GM12878 (cell line): ENCODE results near the gene NAV3. TPM values are rescaled to one million over a fixed set of nuclear protein-coding genes. Genes with fewer than 3 reads are reported as not detected.

ENCODE experiments used
- ATAC-seq: fragments of 200-7000 bp; cut with Tn5 transposase; 3 replicates; pipeline ENCODE4 v1.9.1; 2020; ENCODE audit warnings: mild to moderate bottlenecking, moderate library complexity
- BruUV-seq: library from RNA; stranded (reverse); fragments of 400-500 nt; replicated peaks from 2 replicates; lab custom pipeline; 2021; lab: Mats Ljungman, UMichigan
- CTCF ChIA-PET: fragments of 300-600 bp; sonication (Branson Sonifier 250); formaldehyde crosslinking; extraction: SDS; loops from one replicate; lab custom pipeline; 2021; ENCODE audit warnings: inconsistent platforms; lab: Yijun Ruan, JAX
- POLR2A ChIA-PET: fragments of 350-600 bp; formaldehyde crosslinking; extraction: SDS; loops from one replicate; lab custom pipeline; 2021; ENCODE audit warnings: inconsistent platforms; lab: Charles Lee
- RAD21 ChIA-PET: fragments of 300-600 bp; sonication (Branson Sonifier 250); formaldehyde crosslinking; loops from one replicate; lab custom pipeline; 2023; ENCODE audit warnings: antibody characterized with exemption; ENCODE audit not compliant: unreplicated experiment; lab: Charles Lee
- SMC1A ChIA-PET: fragments of 300-600 bp; sonication (Branson Sonifier 250); formaldehyde crosslinking; loops from one replicate; lab custom pipeline; 2023; ENCODE audit not compliant: unreplicated experiment, uncharacterized antibody; lab: Charles Lee
- DNase-seq: peaks from one replicate; pipeline ENCODE4 v3.0.0-alpha.2; 2011; ENCODE audit warnings: low read depth, low spot score
- FAIRE-seq: peaks from 3 replicates; lab custom pipeline; 2011; peaks lifted over from hg19 to GRCh38; lab: Jason Lieb, UNC
- H2AFZ ChIP-seq: 2 replicates; pipeline ENCODE4 v1.6.0; 2011; ENCODE audit warnings: low read depth, low read length, control low read depth; ENCODE audit not compliant: control insufficient read depth
- H3K27ac ChIP-seq: 2 replicates; pipeline ENCODE4 v1.5.1; 2011; ENCODE audit warnings: control low read depth; ENCODE audit not compliant: control insufficient read depth, insufficient read depth
- H3K27me3 ChIP-seq, 2 experiments: replicated peaks in 1 of 2; 2 replicates each; pipeline versions ENCODE4 v1.6.0 to v1.6.1; 2011; ENCODE audit warnings: low read length in 1 of 2; ENCODE audit not compliant: control insufficient read depth in 2 of 2, insufficient read depth in 2 of 2
- H3K36me3 ChIP-seq, 2 experiments: 2 replicates each; pipeline ENCODE4 v1.5.1; 2011; ENCODE audit warnings: low read length in 1 of 2; ENCODE audit not compliant: control insufficient read depth in 2 of 2, insufficient read depth in 2 of 2
- H3K4me1 ChIP-seq: 2 replicates; pipeline ENCODE4 v1.6.1; 2011; ENCODE audit warnings: mild to moderate bottlenecking, low read length, moderate library complexity, mixed read lengths; ENCODE audit not compliant: control insufficient read depth, insufficient read depth
- H3K4me2 ChIP-seq: 2 replicates; pipeline ENCODE4 v1.6.0; 2011; ENCODE audit warnings: control low read depth; ENCODE audit not compliant: control insufficient read depth, insufficient read depth
- H3K4me3 ChIP-seq: fragments of 200-600 bp; sonication (generic); 2 replicates; pipeline ENCODE4 v1.5.1; 2016
- H3K79me2 ChIP-seq: 2 replicates; pipeline ENCODE4 v1.6.0; 2011; ENCODE audit warnings: low read length; ENCODE audit not compliant: control insufficient read depth, insufficient read depth
- H3K9ac ChIP-seq: 2 replicates; pipeline ENCODE4 v1.8.0; 2011; ENCODE audit warnings: low read length, control low read depth, mixed read lengths; ENCODE audit not compliant: control insufficient read depth, insufficient read depth
- H3K9me3 ChIP-seq: replicated peaks from 3 replicates; pipeline ENCODE4 v1.5.1; 2011; ENCODE audit warnings: mild to moderate bottlenecking, low read length; ENCODE audit not compliant: control insufficient read depth, insufficient read depth
- H4K20me1 ChIP-seq: 2 replicates; pipeline ENCODE4 v1.6.0; 2011; ENCODE audit not compliant: control insufficient read depth, insufficient read depth
- ATF7 ChIP-seq: fragments of 450-650 bp; IDR thresholded peaks from 2 replicates; pipeline ENCODE4 v1.6.1; 2016; ENCODE audit warnings: low read depth, mild to moderate bottlenecking
- CHD1 ChIP-seq: IDR thresholded peaks from 2 replicates; pipeline ENCODE4 v1.6.1; 2012; ENCODE audit warnings: low read depth, low read length, improper control_type of control experiment
- CREM ChIP-seq: IDR thresholded peaks from 2 replicates; pipeline ENCODE4 v1.6.1; 2014; ENCODE audit warnings: antibody characterized with exemption, low read depth
- ETV6 ChIP-seq, 2 experiments: fragments of 450-650 bp in 1 of 2; IDR thresholded peaks in 1 of 2; conservative IDR thresholded peaks in 1 of 2; 2 replicates each; pipeline ENCODE4 v1.6.1; 2014; ENCODE audit warnings: antibody characterized with exemption in 1 of 2, borderline replicate concordance in 1 of 2, low read depth in 1 of 2, mild to moderate bottlenecking in 1 of 2, moderate library complexity in 1 of 2
- IRF4 ChIP-seq: IDR thresholded peaks from 2 replicates; pipeline ENCODE4 v1.6.1; 2011; ENCODE audit warnings: low read depth, low read length
- NFXL1 ChIP-seq: fragments of 450-650 bp; IDR thresholded peaks from 2 replicates; pipeline ENCODE4 v1.6.1; 2017; ENCODE audit warnings: antibody characterized with exemption, mild to moderate bottlenecking, borderline replicate concordance
- NFYB ChIP-seq: IDR thresholded peaks from 2 replicates; pipeline ENCODE4 v1.6.1; 2011; ENCODE audit warnings: low read depth, mild to moderate bottlenecking, low read length, improper control_type of control experiment, moderate library complexity; ENCODE audit not compliant: insufficient read depth
- POLR2A ChIP-seq: IDR thresholded peaks from 2 replicates; pipeline ENCODE4 v1.6.1; 2011; ENCODE audit warnings: low read depth, mild to moderate bottlenecking, low read length
- SIX5 ChIP-seq: IDR thresholded peaks from 2 replicates; pipeline ENCODE4 v1.6.1; 2011; ENCODE audit warnings: mild to moderate bottlenecking, low read depth, low read length, moderate library complexity; ENCODE audit not compliant: severe bottlenecking
- SP1 ChIP-seq: IDR thresholded peaks from one replicate; pipeline ENCODE4 v1.6.1; 2011; ENCODE audit warnings: low read depth, low read length
- STAT1 ChIP-seq: fragments of 450-650 bp; conservative IDR thresholded peaks from 2 replicates; pipeline ENCODE4 v1.6.1; 2014; ENCODE audit warnings: antibody characterized with exemption, mild to moderate bottlenecking
- SUPT20H ChIP-seq: IDR thresholded peaks from 2 replicates; pipeline ENCODE4 v1.6.1; 2011; ENCODE audit warnings: low read depth, mild to moderate bottlenecking, low read length, moderate library complexity, borderline replicate concordance; ENCODE audit not compliant: control insufficient read depth
- TCF7 ChIP-seq: IDR thresholded peaks from 2 replicates; pipeline ENCODE4 v1.6.1; 2014; ENCODE audit warnings: antibody characterized with exemption, borderline replicate concordance
- WRNIP1 ChIP-seq: IDR thresholded peaks from 2 replicates; pipeline ENCODE4 v1.6.1; 2011; ENCODE audit warnings: low read depth, low read length, improper control_type of control experiment, borderline replicate concordance
- YBX1 ChIP-seq: fragments of 450-650 bp; IDR thresholded peaks from 2 replicates; pipeline ENCODE4 v1.6.1; 2016; ENCODE audit warnings: antibody characterized with exemption
- ZBED1 ChIP-seq: IDR thresholded peaks from 2 replicates; pipeline ENCODE4 v1.6.1; 2016; ENCODE audit warnings: borderline replicate concordance
- WGBS: methylation state at CpG from one replicate; pipeline ENCODE4 v1.1.6; 2016; ENCODE audit warnings: low lambda C conversion rate; ENCODE audit not compliant: insufficient replicate concordance, insufficient coverage; ENCODE audit errors: missing lambda C conversion rate; 5-methylcytosine and 5-hydroxymethylcytosine counted together
- in situ Hi-C: fragments of 300-500 bp; cut with MboI; formaldehyde crosslinking; loops from 9 replicates; pipeline ENCODE4 v1.14.3; 2018; ENCODE audit warnings: mixed read lengths
- intact Hi-C: fragments of 100-400 bp; cut with micrococcal nuclease; formaldehyde crosslinking; loops from one replicate; pipeline ENCODE4 v1.14.2; 2022; ENCODE audit not compliant: unreplicated experiment
- polyA plus RNA-seq, 11 experiments: library from polyadenylated mRNA; depleted of rRNA in 4 of 11; unstranded in 6 of 11; stranded (reverse) in 5 of 11; fragments of >200 nt; fragmentation: Nextera tagmentation in 4 of 11; fragmentation: Illumina TruSeq in 1 of 11; extraction: Ambion mirVana in 4 of 11; extraction: Trizol in 1 of 11; gene quantifications; 1 replicate in 1 of 11; 2 replicates in 10 of 11; pipeline versions ENCODE4 v1.2.1 to v1.2.3, GENCODE V29; 2011 to 2016; ENCODE audit warnings: inconsistent platforms in 2 of 11, missing spikeins in 2 of 11, low read depth in 1 of 11
- total RNA-seq, 4 experiments: library from RNA; depleted of rRNA in 3 of 4; stranded (reverse); fragments of >200 nt in 3 of 4; fragmentation: Illumina TruSeq in 1 of 4; extraction: Trizol in 1 of 4; gene quantifications; 2 replicates each; pipeline versions ENCODE4 v1.2.1 to v1.2.3, GENCODE V29; 2013 to 2021
- TF ChIP-seq, protein P1 (sequence below): fragments of 450-650 bp; IDR thresholded peaks from 2 replicates; pipeline ENCODE4 v1.6.1; 2017; ENCODE audit warnings: mild to moderate bottlenecking, moderate library complexity
- TF ChIP-seq, protein P2 (sequence below): IDR thresholded peaks from 2 replicates; pipeline ENCODE4 v1.6.1; 2011; ENCODE audit warnings: low read depth, mild to moderate bottlenecking, low read length, moderate library complexity, borderline replicate concordance; ENCODE audit errors: extremely low read depth
- TF ChIP-seq, protein P3 (sequence below): fragments of 450-650 bp; IDR thresholded peaks from 2 replicates; pipeline ENCODE4 v1.6.1; 2017; ENCODE audit warnings: mild to moderate bottlenecking

NAV3 gene
- total and polyA plus RNA-seq, 10 of the 15 experiments (the other 5 are each of a cell fraction or from before 2014, with no cell fraction given), result 0.05 to 0.51 (median 0.22) TPM; not detected in 1

DNA sequence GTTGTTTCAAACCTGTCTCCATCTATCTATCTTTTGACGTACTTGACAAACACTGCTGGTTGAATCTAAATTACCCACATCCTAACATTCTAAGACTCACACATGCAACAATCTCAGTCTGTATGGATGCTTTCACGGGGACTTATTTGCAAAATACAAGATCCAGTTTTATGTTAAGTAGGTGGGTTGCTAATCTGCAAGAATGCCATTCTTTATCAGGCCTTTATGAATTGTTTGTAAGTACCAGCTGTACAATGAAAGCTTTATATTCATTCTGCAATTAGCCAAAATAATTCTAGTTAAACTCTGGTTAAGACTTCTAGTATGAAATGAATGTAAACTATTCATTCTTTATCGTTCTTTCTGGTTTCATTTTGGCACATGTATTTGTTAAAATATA, 135.1 kb downstream of the NAV3 start:
- Histone ChIP-seq H3K27ac (no peak overlapping the region), H3K9me3 (no peaks in the 10 kb centered on the region), H3K9ac (no peak overlapping the region), H4K20me1 (no peaks in the 10 kb centered on the region), H3K27me3 (no peaks in the 10 kb centered on the region), H2AFZ (no peak overlapping the region), H3K4me1 (no peaks in the 10 kb centered on the region), H3K36me3 (no peaks in the 10 kb centered on the region), H3K4me2 (no peak overlapping the region), H3K4me3 (no peak overlapping the region), H3K79me2 (no peaks in the 10 kb centered on the region)
- DNase-seq (no peak), FAIRE-seq (no peak), ATAC-seq (no peak)
- 30% methylated on average over 3 of the region's 3 CpGs for WGBS
- POLR2A ChIA-PET, result no interaction called here
- CTCF ChIA-PET, result no interaction called here
- in situ Hi-C loops (no loop called here), intact Hi-C loops (no loop called here)
- SMC1A ChIA-PET, result no interaction called here
- TF ChIP-seq CHD1, result no peak
- TF ChIP-seq ATF7, result no peak
- no peak for TF ChIP-seq CREM
- TF ChIP-seq, protein P1, sequence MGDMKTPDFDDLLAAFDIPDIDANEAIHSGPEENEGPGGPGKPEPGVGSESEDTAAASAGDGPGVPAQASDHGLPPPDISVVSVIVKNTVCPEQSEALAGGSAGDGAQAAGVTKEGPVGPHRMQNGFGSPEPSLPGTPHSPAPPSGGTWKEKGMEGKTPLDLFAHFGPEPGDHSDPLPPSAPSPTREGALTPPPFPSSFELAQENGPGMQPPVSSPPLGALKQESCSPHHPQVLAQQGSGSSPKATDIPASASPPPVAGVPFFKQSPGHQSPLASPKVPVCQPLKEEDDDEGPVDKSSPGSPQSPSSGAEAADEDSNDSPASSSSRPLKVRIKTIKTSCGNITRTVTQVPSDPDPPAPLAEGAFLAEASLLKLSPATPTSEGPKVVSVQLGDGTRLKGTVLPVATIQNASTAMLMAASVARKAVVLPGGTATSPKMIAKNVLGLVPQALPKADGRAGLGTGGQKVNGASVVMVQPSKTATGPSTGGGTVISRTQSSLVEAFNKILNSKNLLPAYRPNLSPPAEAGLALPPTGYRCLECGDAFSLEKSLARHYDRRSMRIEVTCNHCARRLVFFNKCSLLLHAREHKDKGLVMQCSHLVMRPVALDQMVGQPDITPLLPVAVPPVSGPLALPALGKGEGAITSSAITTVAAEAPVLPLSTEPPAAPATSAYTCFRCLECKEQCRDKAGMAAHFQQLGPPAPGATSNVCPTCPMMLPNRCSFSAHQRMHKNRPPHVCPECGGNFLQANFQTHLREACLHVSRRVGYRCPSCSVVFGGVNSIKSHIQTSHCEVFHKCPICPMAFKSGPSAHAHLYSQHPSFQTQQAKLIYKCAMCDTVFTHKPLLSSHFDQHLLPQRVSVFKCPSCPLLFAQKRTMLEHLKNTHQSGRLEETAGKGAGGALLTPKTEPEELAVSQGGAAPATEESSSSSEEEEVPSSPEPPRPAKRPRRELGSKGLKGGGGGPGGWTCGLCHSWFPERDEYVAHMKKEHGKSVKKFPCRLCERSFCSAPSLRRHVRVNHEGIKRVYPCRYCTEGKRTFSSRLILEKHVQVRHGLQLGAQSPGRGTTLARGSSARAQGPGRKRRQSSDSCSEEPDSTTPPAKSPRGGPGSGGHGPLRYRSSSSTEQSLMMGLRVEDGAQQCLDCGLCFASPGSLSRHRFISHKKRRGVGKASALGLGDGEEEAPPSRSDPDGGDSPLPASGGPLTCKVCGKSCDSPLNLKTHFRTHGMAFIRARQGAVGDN, result no peak
- TF ChIP-seq, protein P2, sequence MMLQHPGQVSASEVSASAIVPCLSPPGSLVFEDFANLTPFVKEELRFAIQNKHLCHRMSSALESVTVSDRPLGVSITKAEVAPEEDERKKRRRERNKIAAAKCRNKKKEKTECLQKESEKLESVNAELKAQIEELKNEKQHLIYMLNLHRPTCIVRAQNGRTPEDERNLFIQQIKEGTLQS, result no peak
- TF ChIP-seq NFYB, result no peak
- TF ChIP-seq ZBED1, result no peak
- TF ChIP-seq WRNIP1, result no peak
- TF ChIP-seq SP1, result no peak
- TF ChIP-seq IRF4, result no peak
- TF ChIP-seq YBX1, result no peak
- no peak for TF ChIP-seq POLR2A
- TF ChIP-seq SIX5, result no peak
- TF ChIP-seq TCF7, result no peak
- TF ChIP-seq NFXL1, result no peak
- no peak for TF ChIP-seq STAT1
- TF ChIP-seq ETV6 (conservative IDR thresholded peaks at IDR 0.05 in 1 of 2, IDR thresholded peaks at IDR 0.05 in 1 of 2; ENCODE audit: borderline replicate concordance in 1 of 2, low read depth in 1 of 2), result no peak
- TF ChIP-seq, protein P3, sequence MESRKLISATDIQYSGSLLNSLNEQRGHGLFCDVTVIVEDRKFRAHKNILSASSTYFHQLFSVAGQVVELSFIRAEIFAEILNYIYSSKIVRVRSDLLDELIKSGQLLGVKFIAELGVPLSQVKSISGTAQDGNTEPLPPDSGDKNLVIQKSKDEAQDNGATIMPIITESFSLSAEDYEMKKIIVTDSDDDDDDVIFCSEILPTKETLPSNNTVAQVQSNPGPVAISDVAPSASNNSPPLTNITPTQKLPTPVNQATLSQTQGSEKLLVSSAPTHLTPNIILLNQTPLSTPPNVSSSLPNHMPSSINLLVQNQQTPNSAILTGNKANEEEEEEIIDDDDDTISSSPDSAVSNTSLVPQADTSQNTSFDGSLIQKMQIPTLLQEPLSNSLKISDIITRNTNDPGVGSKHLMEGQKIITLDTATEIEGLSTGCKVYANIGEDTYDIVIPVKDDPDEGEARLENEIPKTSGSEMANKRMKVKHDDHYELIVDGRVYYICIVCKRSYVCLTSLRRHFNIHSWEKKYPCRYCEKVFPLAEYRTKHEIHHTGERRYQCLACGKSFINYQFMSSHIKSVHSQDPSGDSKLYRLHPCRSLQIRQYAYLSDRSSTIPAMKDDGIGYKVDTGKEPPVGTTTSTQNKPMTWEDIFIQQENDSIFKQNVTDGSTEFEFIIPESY, result no peak
- TF ChIP-seq SUPT20H, result no peak
- RAD21 ChIA-PET, result no interaction called here
- BruUV-seq, result no TSS peak
